Endodermal cell (in vitro differentiated cells): Measurements from ENCODE around the gene ULBP2. TPM values are rescaled to one million over a fixed set of nuclear protein-coding genes. Genes with fewer than 3 reads are reported as not detected.

Experiments
- DNase-seq: peaks from one replicate; pipeline ENCODE4 v3.0.0-alpha.2; 2017
- H3K27ac ChIP-seq: 2 replicates; pipeline ENCODE4 v1.5.1; 2013; ENCODE audit warnings: mild to moderate bottlenecking, low read depth, low read length, moderate library complexity
- H3K27me3 ChIP-seq: 2 replicates; pipeline ENCODE4 v1.6.1; 2013; ENCODE audit warnings: mild to moderate bottlenecking, low read length, moderate library complexity; ENCODE audit not compliant: insufficient read depth, control insufficient read depth, poor library complexity, severe bottlenecking
- H3K36me3 ChIP-seq: 2 replicates; pipeline ENCODE4 v1.7.0; 2013; ENCODE audit warnings: mild to moderate bottlenecking, low read length, moderate library complexity; ENCODE audit not compliant: control insufficient read depth, insufficient read depth
- H3K4me1 ChIP-seq: one replicate; pipeline ENCODE4 v1.7.0; 2013; ENCODE audit warnings: low read length; ENCODE audit not compliant: control insufficient read depth, insufficient read depth
- H3K4me3 ChIP-seq: 2 replicates; pipeline ENCODE4 v1.5.1; 2013; ENCODE audit warnings: mild to moderate bottlenecking, low read length, moderate library complexity
- H3K9ac ChIP-seq: 2 replicates; pipeline ENCODE4 v1.6.1; 2013; ENCODE audit warnings: mild to moderate bottlenecking, low read length, moderate library complexity; ENCODE audit not compliant: poor library complexity, severe bottlenecking; ENCODE audit errors: extremely low read depth
- H3K9me3 ChIP-seq: 2 replicates; pipeline ENCODE4 v1.6.1; 2013; ENCODE audit warnings: mild to moderate bottlenecking, low read length, moderate library complexity; ENCODE audit not compliant: control insufficient read depth
- H3K27ac Mint-ChIP-seq: 2 replicates; pipeline ENCODE4 v1.8.0; 2020; ENCODE audit warnings: mixed read lengths
- H3K27me3 Mint-ChIP-seq: 2 replicates; pipeline ENCODE4 v1.8.0; 2021; ENCODE audit warnings: mild to moderate bottlenecking, mixed read lengths; ENCODE audit not compliant: insufficient read depth
- H3K36me3 Mint-ChIP-seq: 2 replicates; pipeline ENCODE4 v1.8.0; 2020; ENCODE audit warnings: low read depth, mixed read lengths
- H3K4me1 Mint-ChIP-seq: 2 replicates; pipeline ENCODE4 v1.8.0; 2020; ENCODE audit warnings: mixed read lengths
- H3K4me3 Mint-ChIP-seq: 2 replicates; pipeline ENCODE4 v1.8.0; 2020; ENCODE audit warnings: mild to moderate bottlenecking, moderate library complexity, mixed read lengths
- H3K9me3 Mint-ChIP-seq: 2 replicates; pipeline ENCODE4 v1.8.0; 2020; ENCODE audit warnings: mild to moderate bottlenecking, mixed read lengths
- CTCF ChIP-seq: fragments of 200-600 bp; sonication (generic); conservative IDR thresholded peaks from 2 replicates; pipeline ENCODE4 v1.5.0; 2021; ENCODE audit warnings: antibody characterized with exemption, mild to moderate bottlenecking
- WGBS, 2 experiments: methylation state at CpG; one replicate each; pipeline versions ENCODE4 v1.1.5 to v1.1.7; 2013; ENCODE audit warnings: missing lambda C conversion rate in 2 of 2, mixed read lengths in 1 of 2; ENCODE audit not compliant: insufficient coverage in 1 of 2, insufficient read length in 1 of 2; 5-methylcytosine and 5-hydroxymethylcytosine counted together
- total RNA-seq, 2 donors: library from RNA; stranded (reverse); fragmentation: NEBNext Ultra II Directional in 1 of 2; extraction: Animal tissue kit (Norgen Biotek cat#: 25700) in 1 of 2; gene quantifications; 2 replicates in 1 of 2; 3 replicates in 1 of 2; pipeline ENCODE4 v1.2.1, GENCODE V29; 2021

Gene ULBP2
- total RNA-seq, 2 donors from 2014 or later = 0.20 TPM; not detected in 1

GRCh38 chr6:149929422-149929821 lies 12.4 kb upstream of the ULBP2 start:
- no peak overlapping the region for H3K4me3 ChIP-seq
- no peaks in the 10 kb centered on the region for H3K36me3 ChIP-seq
- H3K4me3 Mint-ChIP-seq = no peak overlapping the region
- H3K27me3 Mint-ChIP-seq = peaks cover 85% of the 10 kb centered on the region
- peaks cover 92% of the 10 kb centered on the region for H3K27me3 ChIP-seq
- H3K4me1 Mint-ChIP-seq = peaks cover 1% of the 10 kb centered on the region
- no peaks in the 10 kb centered on the region for H3K4me1 ChIP-seq
- H3K36me3 Mint-ChIP-seq = no peaks in the 10 kb centered on the region
- 11 to 29% methylated on average over 1 to 3 of the region's 3 CpGs for WGBS, 2 experiments
- H3K27ac ChIP-seq = no peak overlapping the region
- TF ChIP-seq CTCF = peak; percentile 82
- no peak overlapping the region for H3K9ac ChIP-seq
- H3K9me3 ChIP-seq = no peaks in the 10 kb centered on the region
- no peaks in the 10 kb centered on the region for H3K9me3 Mint-ChIP-seq
- H3K27ac Mint-ChIP-seq = no peak overlapping the region
- peak; percentile 81 for DNase-seq

GRCh38 chr6:149931501-149931900 lies 10.3 kb upstream of the ULBP2 start:
- H3K36me3 Mint-ChIP-seq = no peaks in the 10 kb centered on the region
- peaks cover 87% of the 10 kb centered on the region for H3K27me3 Mint-ChIP-seq
- Histone ChIP-seq H3K27ac (no peak overlapping the region), H3K9ac (no peak overlapping the region), H3K4me3 (no peak overlapping the region), H3K36me3 (no peaks in the 10 kb centered on the region), H3K9me3 (no peaks in the 10 kb centered on the region), H3K27me3 (peaks cover 92% of the 10 kb centered on the region), H3K4me1 (no peaks in the 10 kb centered on the region)
- WGBS, 2 experiments = 71 to 73% methylated on average over 5 to 6 of the region's 6 CpGs
- no peaks in the 10 kb centered on the region for H3K9me3 Mint-ChIP-seq
- no peak overlapping the region for H3K27ac Mint-ChIP-seq
- H3K4me1 Mint-ChIP-seq = no peaks in the 10 kb centered on the region
- no peak overlapping the region for H3K4me3 Mint-ChIP-seq
- no peak for DNase-seq
- TF ChIP-seq CTCF = no peak

- H3K27me3 ChIP-seq = peaks cover 98% of the 10 kb centered on the region
- DNase-seq = peak; percentile 13
- WGBS, 2 experiments = 68 to 85% methylated on average over 3 to 5 of the region's 5 CpGs
- peaks cover 94% of the 10 kb centered on the region for H3K27me3 Mint-ChIP-seq
- H3K4me1 Mint-ChIP-seq = no peaks in the 10 kb centered on the region
- H3K4me3 ChIP-seq = no peak overlapping the region
- no peak overlapping the region for H3K9ac ChIP-seq
- H3K27ac ChIP-seq = no peak overlapping the region
- TF ChIP-seq CTCF = no peak
- H3K36me3 ChIP-seq = no peaks in the 10 kb centered on the region
- no peaks in the 10 kb centered on the region for H3K36me3 Mint-ChIP-seq
- no peak overlapping the region for H3K4me3 Mint-ChIP-seq
- no peaks in the 10 kb centered on the region for H3K9me3 ChIP-seq
- H3K9me3 Mint-ChIP-seq = no peaks in the 10 kb centered on the region
- no peaks in the 10 kb centered on the region for H3K4me1 ChIP-seq
- no peak overlapping the region for H3K27ac Mint-ChIP-seq
Observed at GRCh38 chr6:149933036-149933435, 8.8 kb upstream of the ULBP2 start.
